Measurements from ENCODE around the gene ARHGAP8. TPM values are rescaled to one million over a fixed set of nuclear protein-coding genes. Genes with fewer than 3 reads are reported as not detected.
A peak's percentile ranks its signal among the peaks of the same experiment; 100 is the strongest.

The ARHGAP8 gene
- total and polyA plus RNA-seq, 2 of the 13 experiments (the other 11 are each of a cell fraction or from before 2014, with no cell fraction given): 0.07 TPM; not detected in 1

GRCh38 chr22:44735518-44736428, 16.6 kb upstream of the ARHGAP8 start (continued):
- no peak for TF ChIP-seq ZNF276 (CRISPR knock-in tag; IDR thresholded peaks at IDR 0.05; ENCODE audit: low read depth)
- no peak for TF ChIP-seq IRF1 (CRISPR knock-in tag; IDR thresholded peaks at IDR 0.05; ENCODE audit: low read depth)
- no peak for TF ChIP-seq MAZ (IDR thresholded peaks at IDR 0.05; ENCODE audit: borderline replicate concordance, low read depth, low read length)
- TF ChIP-seq MAZ (CRISPR knock-in tag; IDR thresholded peaks at IDR 0.05; ENCODE audit: low read depth): peak; percentile 52; the same call in 1 of the 2 replicates
- no peak for TF ChIP-seq STAT6 (CRISPR knock-in tag; IDR thresholded peaks at IDR 0.05; ENCODE audit: borderline replicate concordance)
- no peak for TF ChIP-seq NFATC3 (CRISPR knock-in tag; IDR thresholded peaks at IDR 0.05)
- TF ChIP-seq RARG (CRISPR knock-in tag; IDR thresholded peaks at IDR 0.05; ENCODE audit: low read depth): no peak
- TF ChIP-seq PREB (CRISPR knock-in tag; IDR thresholded peaks at IDR 0.05): no peak
- TF ChIP-seq HNRNPH1 (optimal IDR thresholded peaks at IDR 0.05; ENCODE audit: low read depth, low read length): no peak
- TF ChIP-seq SALL1 (CRISPR knock-in tag; IDR thresholded peaks at IDR 0.05): no peak; the same call in 1 of the 2 replicates
- peak; percentile 14 for TF ChIP-seq AGO1 (IDR thresholded peaks at IDR 0.05; ENCODE audit: low read depth, low read length, poor library complexity, severe bottlenecking)
- no peak for TF ChIP-seq ZXDC (CRISPR knock-in tag; IDR thresholded peaks at IDR 0.05)
- no peak for TF ChIP-seq ZNF138 (CRISPR knock-in tag; IDR thresholded peaks at IDR 0.05; ENCODE audit: low read depth)
- no peak for TF ChIP-seq ZNF367 (CRISPR knock-in tag; IDR thresholded peaks at IDR 0.05; ENCODE audit: borderline replicate concordance)
- TF ChIP-seq ATF7-NPFF (CRISPR knock-in tag; IDR thresholded peaks at IDR 0.05; ENCODE audit: low read depth): peak; percentile 65
- no peak for TF ChIP-seq ZNF629 (CRISPR knock-in tag; conservative IDR thresholded peaks at IDR 0.05)
- no peak for TF ChIP-seq SIX4 (CRISPR knock-in tag; IDR thresholded peaks at IDR 0.05)
- no peak for TF ChIP-seq PRPF4 (IDR thresholded peaks at IDR 0.05; ENCODE audit: low read depth, low read length, poor library complexity, severe bottlenecking)
- TF ChIP-seq KLF11 (CRISPR knock-in tag; IDR thresholded peaks at IDR 0.05): no peak
